ENCODE measurements around the gene CD200R1L. TPM values are rescaled to one million over a fixed set of nuclear protein-coding genes. Genes with fewer than 3 reads are reported as not detected.

CD200R1L gene
- total RNA-seq, 2 experiments from 2014 or later = not detected

DNA sequence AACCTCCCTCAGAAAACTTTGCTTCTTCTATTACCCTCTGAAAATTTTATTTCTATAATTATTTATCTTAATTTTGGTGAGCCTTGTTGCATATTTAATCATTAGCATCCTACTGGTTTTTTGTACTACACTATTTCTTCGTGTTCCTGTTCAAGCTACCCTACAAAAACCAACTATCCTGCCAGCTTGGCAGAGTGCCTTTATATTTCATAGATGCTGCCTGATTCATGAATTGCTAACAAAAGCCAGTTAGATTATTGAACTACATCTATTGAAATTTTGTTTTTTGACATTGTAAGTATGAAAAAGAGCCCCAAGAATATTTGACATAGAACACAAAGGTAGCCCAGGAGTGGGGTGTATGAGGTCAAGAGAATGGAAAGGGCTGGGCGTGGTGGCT is 78.9 kb downstream of the CD200R1L start:
- H3K9me3 Mint-ChIP-seq = no peaks in the 10 kb centered on the region
- no peak for DNase-seq
- no peaks in the 10 kb centered on the region for H3K36me3 Mint-ChIP-seq (ENCODE audit: low read depth)
- POLR2A ChIA-PET = no interaction called here
- CTCF ChIA-PET = no interaction called here
- intact Hi-C loops (cut with micrococcal nuclease) = no loop called here
- H3K4me3 Mint-ChIP-seq = no peak overlapping the region
- TF ChIP-seq, protein P1, sequence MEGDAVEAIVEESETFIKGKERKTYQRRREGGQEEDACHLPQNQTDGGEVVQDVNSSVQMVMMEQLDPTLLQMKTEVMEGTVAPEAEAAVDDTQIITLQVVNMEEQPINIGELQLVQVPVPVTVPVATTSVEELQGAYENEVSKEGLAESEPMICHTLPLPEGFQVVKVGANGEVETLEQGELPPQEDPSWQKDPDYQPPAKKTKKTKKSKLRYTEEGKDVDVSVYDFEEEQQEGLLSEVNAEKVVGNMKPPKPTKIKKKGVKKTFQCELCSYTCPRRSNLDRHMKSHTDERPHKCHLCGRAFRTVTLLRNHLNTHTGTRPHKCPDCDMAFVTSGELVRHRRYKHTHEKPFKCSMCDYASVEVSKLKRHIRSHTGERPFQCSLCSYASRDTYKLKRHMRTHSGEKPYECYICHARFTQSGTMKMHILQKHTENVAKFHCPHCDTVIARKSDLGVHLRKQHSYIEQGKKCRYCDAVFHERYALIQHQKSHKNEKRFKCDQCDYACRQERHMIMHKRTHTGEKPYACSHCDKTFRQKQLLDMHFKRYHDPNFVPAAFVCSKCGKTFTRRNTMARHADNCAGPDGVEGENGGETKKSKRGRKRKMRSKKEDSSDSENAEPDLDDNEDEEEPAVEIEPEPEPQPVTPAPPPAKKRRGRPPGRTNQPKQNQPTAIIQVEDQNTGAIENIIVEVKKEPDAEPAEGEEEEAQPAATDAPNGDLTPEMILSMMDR (IDR thresholded peaks at IDR 0.05) = no peak
- H3K4me1 Mint-ChIP-seq (ENCODE audit: low read depth) = peaks cover 8% of the 10 kb centered on the region
- no peak for ATAC-seq
- no peak overlapping the region for H3K27ac Mint-ChIP-seq
- H3K27me3 Mint-ChIP-seq = no peaks in the 10 kb centered on the region

DNA sequence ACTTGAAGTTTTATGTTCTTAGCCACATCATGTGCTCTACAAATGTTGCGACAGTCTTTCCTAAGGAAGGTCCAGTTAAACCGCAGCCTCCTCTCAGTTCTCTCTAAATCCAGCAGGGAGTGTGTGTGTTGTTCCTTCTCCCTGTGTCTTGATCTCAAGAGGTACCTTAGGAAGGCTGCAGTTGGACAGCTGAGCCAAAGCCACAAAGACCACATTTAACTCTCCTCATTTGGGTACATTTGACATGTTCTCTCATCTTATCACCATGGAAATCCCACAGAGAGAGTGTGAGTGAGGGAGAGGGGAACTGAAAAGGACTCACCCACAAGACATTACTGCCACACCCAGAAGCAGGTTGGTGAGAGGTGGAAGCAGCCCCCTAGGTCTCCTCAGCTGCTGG is 79.5 kb downstream of the CD200R1L start:
- CTCF ChIA-PET = no interaction called here
- no peaks in the 10 kb centered on the region for H3K9me3 Mint-ChIP-seq
- TF ChIP-seq, protein P1 (IDR thresholded peaks at IDR 0.05) = no peak

More for the DNA sequence above, 79.5 kb downstream of the CD200R1L start:
- DNase-seq (no peak), ATAC-seq (no peak)
- no peak overlapping the region for H3K4me3 Mint-ChIP-seq
- peaks cover 8% of the 10 kb centered on the region for H3K4me1 Mint-ChIP-seq (ENCODE audit: low read depth)
- H3K27ac Mint-ChIP-seq = no peak overlapping the region
- POLR2A ChIA-PET = no interaction called here
- H3K36me3 Mint-ChIP-seq (ENCODE audit: low read depth) = no peaks in the 10 kb centered on the region
- intact Hi-C loops (cut with micrococcal nuclease) = no loop called here
- H3K27me3 Mint-ChIP-seq = no peaks in the 10 kb centered on the region

Other genes with a start within 250 kb of the CD200R1L start
- not detected for gene CCDC80, start 205.7 kb downstream of the CD200R1L start, total RNA-seq
- gene CD200R1, start 128.2 kb upstream of the CD200R1L start, total RNA-seq = 1 to 10 TPM; 1.4 to 1.8 TPM
- 10 to 100 TPM; 24.7 to 28.0 TPM for gene GTPBP8, start 144.1 kb upstream of the CD200R1L start, total RNA-seq